HG02610 (cell line): ENCODE measurements around the gene FETUB.
"Not testable (repeated sequence)": the region's sequence is repeated elsewhere in the genome, so short reads cannot be mapped to it uniquely, and the experiment has no call there.

ENCODE experiments used
- ATAC-seq: cut with Tn5 transposase; IDR thresholded peaks from one replicate; pipeline ENCODE4 v1.9.1; 2021; ENCODE audit warnings: mild to moderate bottlenecking, moderate library complexity; ENCODE audit not compliant: unreplicated experiment

FETUB gene

GRCh38 chr3:186671051-186671450 lies 30.9 kb downstream of the FETUB start:
- ATAC-seq = no peak

DNA sequence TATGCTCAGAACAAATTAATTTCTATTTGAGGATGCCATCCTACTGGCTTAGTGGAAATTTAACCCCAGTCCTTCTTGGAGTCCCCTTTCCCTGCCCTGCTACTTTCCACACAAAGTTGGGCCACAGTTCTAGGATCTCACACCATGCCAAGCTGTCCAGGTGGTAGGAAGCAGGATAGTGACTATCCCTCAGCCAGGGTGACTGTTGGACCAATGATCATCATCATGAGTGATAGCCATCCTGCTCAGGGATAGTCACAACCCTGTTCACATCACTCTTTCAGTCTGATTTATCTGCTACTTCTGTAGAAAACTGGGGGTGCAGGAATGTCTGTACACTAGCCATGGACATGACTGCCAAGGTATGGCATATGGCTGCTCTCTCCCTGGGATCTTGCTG lies 38.4 kb downstream of the FETUB start:
- ATAC-seq = no peak

- ATAC-seq = no peak
Observed at GRCh38 chr3:186679151-186679550, 39.0 kb downstream of the FETUB start.

- no peak for ATAC-seq
Observed at GRCh38 chr3:186680869-186681268, 40.7 kb downstream of the FETUB start.

GRCh38 chr3:186682812-186683211 lies 42.6 kb downstream of the FETUB start:
- ATAC-seq = no peak

GRCh38 chr3:186683979-186684378 lies 43.8 kb downstream of the FETUB start:
- ATAC-seq = no peak

GRCh38 chr3:186686475-186686874 lies 46.3 kb downstream of the FETUB start:
- ATAC-seq = not testable (repeated sequence)

- ATAC-seq = no peak
Observed at GRCh38 chr3:186687120-186687651, 47.0 kb downstream of the FETUB start.

DNA sequence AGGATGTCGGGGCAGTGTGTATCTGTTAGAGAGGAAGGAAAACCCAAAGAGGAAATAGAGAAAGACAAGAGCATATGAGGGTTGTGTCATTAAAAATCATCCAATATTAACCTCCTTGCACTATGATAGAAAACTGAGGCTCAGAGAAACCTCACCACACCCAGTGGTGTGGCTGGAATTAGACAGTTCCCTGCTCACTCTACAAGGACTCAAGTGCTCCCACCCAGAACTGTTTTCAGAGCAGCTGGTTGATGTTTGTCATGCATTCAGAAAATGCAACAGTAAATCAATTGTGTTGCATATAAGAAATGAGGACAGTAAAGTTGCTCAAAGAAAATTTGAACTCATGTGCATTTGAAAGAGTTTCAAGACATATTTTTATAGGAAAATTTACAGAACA lies 50.1 kb downstream of the FETUB start:
- ATAC-seq = not testable (repeated sequence)

DNA sequence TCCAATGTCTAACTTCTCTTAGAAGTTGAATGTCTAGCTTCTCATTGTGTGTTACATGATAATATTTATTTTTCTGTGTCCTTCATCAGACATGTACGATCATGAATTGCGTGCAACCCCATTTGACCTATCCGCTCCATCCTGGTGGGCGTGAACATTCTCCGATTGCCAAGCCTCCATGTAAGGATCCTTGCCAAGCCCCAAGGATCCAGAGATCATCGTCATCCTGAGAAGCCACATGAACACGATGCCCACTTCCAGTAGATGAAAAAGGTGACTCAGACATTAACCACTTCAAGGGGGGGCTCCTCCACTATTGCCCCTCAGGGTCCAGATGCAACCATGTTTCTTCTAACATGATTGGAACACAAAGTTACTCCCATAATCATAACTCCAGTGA lies 51.5 kb downstream of the FETUB start:
- no peak for ATAC-seq

DNA sequence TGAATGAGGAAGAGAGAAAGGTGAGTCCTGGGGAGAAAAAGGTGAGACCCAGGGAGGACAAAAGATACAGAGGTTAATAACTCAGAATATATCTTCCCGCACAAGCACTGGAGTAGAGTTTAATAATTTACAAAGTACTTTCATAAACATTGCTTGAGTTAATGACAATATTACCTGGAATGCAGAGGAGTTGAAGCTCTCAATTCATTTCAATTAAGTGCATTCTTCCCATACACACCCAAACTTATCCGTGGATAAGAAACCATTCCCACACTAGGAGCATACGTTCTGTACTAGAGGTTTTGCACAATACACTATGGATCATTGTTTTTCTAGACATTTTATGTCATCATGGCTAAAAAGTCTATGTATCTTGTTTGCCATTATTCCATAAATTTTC lies 53.6 kb downstream of the FETUB start:
- ATAC-seq = no peak

- ATAC-seq = no peak
Observed at GRCh38 chr3:186694288-186695032, 54.3 kb downstream of the FETUB start.

- ATAC-seq = no peak
Observed at GRCh38 chr3:186696522-186696921, 56.3 kb downstream of the FETUB start.

GRCh38 chr3:186697510-186697909 lies 57.3 kb downstream of the FETUB start:
- ATAC-seq = no peak

GRCh38 chr3:186700267-186700666 lies 60.1 kb downstream of the FETUB start:
- peak; percentile 90 for ATAC-seq

DNA sequence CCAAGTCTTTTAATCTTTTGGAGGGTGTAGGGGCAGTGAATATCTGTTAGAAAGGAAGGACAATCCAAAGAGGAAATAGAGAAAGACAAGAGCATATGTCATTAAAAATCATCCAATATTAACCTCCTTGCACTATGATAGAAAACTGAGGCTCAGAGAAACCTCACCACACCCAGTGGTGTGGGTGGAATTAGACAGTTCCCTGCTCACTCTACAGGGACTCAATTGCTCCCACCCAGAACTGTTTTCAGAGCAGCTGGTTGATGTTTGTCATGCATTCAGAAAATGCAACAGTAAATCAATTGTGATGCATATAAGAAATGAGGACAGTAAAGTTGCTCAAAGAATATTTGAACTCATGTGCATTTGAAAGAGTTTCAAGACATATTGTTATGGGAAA lies 62.3 kb downstream of the FETUB start:
- not testable (repeated sequence) for ATAC-seq
